Fibroblast of lung (primary cell): ENCODE results near the gene SH2D6. TPM values are rescaled to one million over a fixed set of nuclear protein-coding genes. Genes with fewer than 3 reads are reported as not detected.

Experiments
- DNase-seq, 2 donors: peaks; one replicate each; pipeline versions ENCODE4 v3.0.0 to v3.0.0-alpha.2; 2010; ENCODE audit warnings: low read depth in 2 of 2
- H2AFZ ChIP-seq: 2 replicates; pipeline ENCODE4 v1.5.1; 2012; ENCODE audit warnings: low read length, control low read depth, inconsistent platforms
- H3K27ac ChIP-seq: 2 replicates; pipeline ENCODE4 v1.5.1; 2011; ENCODE audit warnings: low read length, control low read depth; ENCODE audit not compliant: insufficient read depth
- H3K27me3 ChIP-seq: 2 replicates; pipeline ENCODE4 v1.5.1; 2011; ENCODE audit warnings: mild to moderate bottlenecking, low read length; ENCODE audit not compliant: control insufficient read depth, insufficient read depth
- H3K36me3 ChIP-seq: 2 replicates; pipeline ENCODE4 v1.5.1; 2011; ENCODE audit warnings: low read length; ENCODE audit not compliant: control insufficient read depth, insufficient read depth
- H3K4me1 ChIP-seq: 2 replicates; pipeline ENCODE4 v1.5.1; 2011; ENCODE audit warnings: low read length; ENCODE audit not compliant: control insufficient read depth, insufficient read depth; ENCODE audit errors: extremely low read depth
- H3K4me2 ChIP-seq: 2 replicates; pipeline ENCODE4 v1.5.1; 2011; ENCODE audit warnings: low read length, control low read depth; ENCODE audit not compliant: insufficient read depth; ENCODE audit errors: extremely low read depth
- H3K4me3 ChIP-seq, 4 experiments: fragments of 200-600 bp in 1 of 4; sonication (generic) in 1 of 4; replicated peaks in 1 of 4; 2 replicates each; pipeline ENCODE4 v1.5.1; 2011 to 2016; ENCODE audit warnings: low read length in 4 of 4, low read depth in 3 of 4, mild to moderate bottlenecking in 3 of 4, control low read depth in 2 of 4, inconsistent platforms in 1 of 4, mixed read lengths in 1 of 4; ENCODE audit not compliant: insufficient read depth in 1 of 4; ENCODE audit errors: control extremely low read depth in 1 of 4
- H3K79me2 ChIP-seq: 2 replicates; pipeline ENCODE4 v1.5.1; 2012; ENCODE audit warnings: mild to moderate bottlenecking, low read length, inconsistent platforms; ENCODE audit not compliant: control insufficient read depth, insufficient read depth
- H3K9ac ChIP-seq: 2 replicates; pipeline ENCODE4 v1.5.1; 2011; ENCODE audit warnings: mild to moderate bottlenecking, low read length, control low read depth; ENCODE audit not compliant: insufficient read depth
- H3K9me3 ChIP-seq: 2 replicates; pipeline ENCODE4 v1.5.1; 2012; ENCODE audit warnings: low read depth, low read length; ENCODE audit not compliant: control insufficient read depth, insufficient read depth
- H4K20me1 ChIP-seq: 2 replicates; pipeline ENCODE4 v1.5.1; 2011; ENCODE audit warnings: low read length; ENCODE audit not compliant: control insufficient read depth, insufficient read depth; ENCODE audit errors: extremely low read depth
- CTCF ChIP-seq, 2 donors: IDR thresholded peaks in 1 of 2; conservative IDR thresholded peaks in 1 of 2; 1 replicate in 1 of 2; 2 replicates in 1 of 2; pipeline ENCODE4 v1.5.1; 2011 to 2012; ENCODE audit warnings: low read length in 2 of 2, control low read depth in 1 of 2, inconsistent platforms in 1 of 2, low read depth in 1 of 2, mild to moderate bottlenecking in 1 of 2
- EZH2 ChIP-seq: IDR thresholded peaks from 2 replicates; pipeline ENCODE4 v1.5.1; 2012; ENCODE audit warnings: low read length, control low read depth, mild to moderate bottlenecking; ENCODE audit errors: missing control alignments
- polyA plus RNA-seq, 2 donors: library from polyadenylated mRNA; depleted of rRNA in 1 of 2; stranded (reverse) in 1 of 2; unstranded in 1 of 2; fragments of >200 nt; gene quantifications; 2 replicates each; pipeline ENCODE4 v1.2.1, GENCODE V29; 2011 to 2012; ENCODE audit warnings: missing spikeins in 1 of 2
- total RNA-seq: library from RNA; depleted of rRNA; stranded (reverse); fragments of >200 nt; gene quantifications from 2 replicates; pipeline ENCODE4 v1.2.1, GENCODE V29; 2014

Gene SH2D6
- total and polyA plus RNA-seq, 2 donors (not counting 1 experiment from before 2014, with no cell fraction given), result 0.16 to 2.1 TPM

- Histone ChIP-seq H2AFZ (no peak overlapping the region), H3K36me3 (no peaks in the 10 kb centered on the region), H3K9ac (no peak overlapping the region), H3K27me3 (no peaks in the 10 kb centered on the region), H3K79me2 (no peaks in the 10 kb centered on the region), H3K9me3 (no peaks in the 10 kb centered on the region), H3K4me3 (no peak overlapping the region), H4K20me1 (no peaks in the 10 kb centered on the region), H3K27ac (no peak overlapping the region), H3K4me1 (peaks cover 11% of the 10 kb centered on the region), H3K4me2 (no peak overlapping the region)
- no peak for DNase-seq
- TF ChIP-seq EZH2 (no peak), CTCF (conservative IDR thresholded peaks at IDR 0.05 in 1 of 2, IDR thresholded peaks at IDR 0.05 in 1 of 2; ENCODE audit: low read depth in 1 of 2, low read length in 2 of 2) (no peak)
Measured at GRCh38 chr2:85448461-85449213, 30.1 kb downstream of the SH2D6 start.

- Histone ChIP-seq H3K79me2 (no peaks in the 10 kb centered on the region), H3K9ac (no peak overlapping the region), H4K20me1 (no peaks in the 10 kb centered on the region), H3K4me3 (no peak overlapping the region), H3K27me3 (no peaks in the 10 kb centered on the region), H2AFZ (no peak overlapping the region), H3K4me1 (peaks cover 11% of the 10 kb centered on the region), H3K4me2 (no peak overlapping the region), H3K9me3 (no peaks in the 10 kb centered on the region), H3K36me3 (no peaks in the 10 kb centered on the region), H3K27ac (no peak overlapping the region)
- TF ChIP-seq EZH2, result no peak
- DNase-seq, result no peak
Measured at GRCh38 chr2:85449214-85449588, 30.7 kb downstream of the SH2D6 start.

DNA sequence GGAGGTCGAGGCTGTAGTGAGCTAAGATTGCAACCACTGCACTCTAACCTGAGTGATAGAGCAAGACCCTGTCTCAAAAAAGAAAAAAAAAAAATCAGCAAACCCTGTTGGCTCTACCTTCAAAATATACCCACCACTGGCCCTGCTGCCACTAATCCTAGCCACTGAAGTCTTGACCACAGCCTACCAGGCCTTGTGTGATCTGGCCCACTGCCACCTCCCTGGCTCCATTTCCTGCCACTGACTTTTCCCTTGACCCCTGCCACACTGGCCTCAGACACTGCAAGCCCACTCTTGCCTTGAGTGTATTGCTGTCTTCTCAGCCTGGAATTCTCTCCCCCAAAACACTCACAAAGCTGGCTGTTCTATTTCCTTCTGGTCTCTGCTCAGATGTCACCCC is 33.7 kb downstream of the SH2D6 start:
- H3K27me3 ChIP-seq, result no peaks in the 10 kb centered on the region
- H3K79me2 ChIP-seq, result no peaks in the 10 kb centered on the region
- no peak overlapping the region for H3K9ac ChIP-seq
- no peaks in the 10 kb centered on the region for H3K9me3 ChIP-seq
- H3K4me1 ChIP-seq, result no peaks in the 10 kb centered on the region
- H3K36me3 ChIP-seq, result no peaks in the 10 kb centered on the region
- H3K4me2 ChIP-seq, result no peak overlapping the region
- H2AFZ ChIP-seq, result no peak overlapping the region
- H3K4me3 ChIP-seq, result no peak overlapping the region
- no peak overlapping the region for H3K27ac ChIP-seq
- no peaks in the 10 kb centered on the region for H4K20me1 ChIP-seq
- TF ChIP-seq CTCF (conservative IDR thresholded peaks at IDR 0.05 in 1 of 2, IDR thresholded peaks at IDR 0.05 in 1 of 2; ENCODE audit: low read depth in 1 of 2, low read length in 2 of 2), result no peak
- no peak for TF ChIP-seq EZH2
- DNase-seq, result no peak
